ENCODE data around the gene SAYSD1.

Gene SAYSD1

GRCh38 chr6:39092124-39092523 lies 22.9 kb downstream of the SAYSD1 start:
- TF ChIP-seq GATA3 (IDR thresholded peaks at IDR 0.05; ENCODE audit: low read depth, low read length) (no peak), GATA2 (IDR thresholded peaks at IDR 0.05; ENCODE audit: low read depth, low read length) (no peak)

DNA sequence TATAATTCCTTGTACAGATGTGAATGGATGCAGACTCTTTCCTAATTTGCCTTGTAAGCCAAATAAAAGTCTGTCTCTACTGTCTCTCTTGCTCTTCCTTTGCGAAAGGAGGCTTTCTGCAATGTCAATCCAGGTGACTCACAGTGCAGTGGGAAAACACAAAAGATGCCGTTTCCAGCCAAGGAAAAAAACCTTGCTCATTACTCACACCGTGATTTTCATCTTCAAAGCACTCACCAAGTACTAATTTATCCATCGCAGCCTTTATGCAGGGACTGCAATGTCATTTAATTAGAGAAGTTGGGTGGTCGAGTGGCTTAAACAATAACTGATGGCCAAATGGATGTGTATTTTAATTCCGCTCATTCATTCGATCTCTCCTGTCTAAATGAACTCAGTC lies 23.8 kb downstream of the SAYSD1 start:
- TF ChIP-seq GATA3 (IDR thresholded peaks at IDR 0.05; ENCODE audit: low read depth, low read length) = no peak
- no peak for TF ChIP-seq GATA2 (IDR thresholded peaks at IDR 0.05; ENCODE audit: low read depth, low read length)

DNA sequence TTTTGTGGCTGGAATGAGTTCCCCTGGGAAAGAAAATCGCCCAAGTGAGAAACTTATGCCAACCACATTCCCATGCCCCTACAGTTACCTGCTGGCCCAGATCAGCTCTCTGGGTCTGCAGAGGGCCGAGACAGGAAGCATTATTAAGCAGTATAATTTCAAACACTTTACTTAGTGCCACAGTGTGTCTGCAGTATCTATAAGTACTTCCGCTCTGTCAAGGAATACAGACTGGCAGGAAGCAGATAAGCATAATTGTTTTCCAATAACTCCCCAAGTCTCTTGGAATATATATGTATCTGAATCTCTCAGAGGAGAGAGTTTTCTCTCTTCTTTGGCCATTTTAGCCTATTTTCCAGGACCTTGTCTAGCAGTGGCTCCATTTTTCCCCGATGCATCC lies 24.9 kb downstream of the SAYSD1 start:
- no peak for TF ChIP-seq GATA3 (IDR thresholded peaks at IDR 0.05; ENCODE audit: low read depth, low read length)
- no peak for TF ChIP-seq GATA2 (IDR thresholded peaks at IDR 0.05; ENCODE audit: low read depth, low read length)

- no peak for TF ChIP-seq GATA3 (IDR thresholded peaks at IDR 0.05; ENCODE audit: low read depth, low read length)
- TF ChIP-seq GATA2 (IDR thresholded peaks at IDR 0.05; ENCODE audit: low read depth, low read length) = no peak
Measured at GRCh38 chr6:39088331-39088730, 26.7 kb downstream of the SAYSD1 start.

DNA sequence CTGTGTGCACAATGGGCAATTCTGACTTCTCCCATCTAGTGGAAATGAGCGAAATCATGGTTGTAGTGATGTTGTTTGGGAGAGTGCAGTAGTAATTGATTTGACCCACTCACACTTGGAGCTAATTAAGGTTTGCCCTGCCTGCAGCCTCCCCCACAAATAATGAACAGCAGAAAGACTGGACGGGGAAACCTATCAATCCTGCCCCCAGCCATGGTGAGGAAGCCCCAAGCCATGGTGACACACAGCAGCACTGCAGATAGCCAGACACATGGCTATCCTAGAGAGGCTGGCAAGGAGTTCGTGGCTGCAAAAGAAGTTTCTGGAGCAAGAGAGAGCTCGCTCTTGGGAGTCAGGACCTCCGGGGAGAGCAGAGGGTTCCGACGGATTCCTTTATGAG lies 27.8 kb downstream of the SAYSD1 start:
- TF ChIP-seq GATA3 (IDR thresholded peaks at IDR 0.05; ENCODE audit: low read depth, low read length) = no peak
- no peak for TF ChIP-seq GATA2 (IDR thresholded peaks at IDR 0.05; ENCODE audit: low read depth, low read length)

DNA sequence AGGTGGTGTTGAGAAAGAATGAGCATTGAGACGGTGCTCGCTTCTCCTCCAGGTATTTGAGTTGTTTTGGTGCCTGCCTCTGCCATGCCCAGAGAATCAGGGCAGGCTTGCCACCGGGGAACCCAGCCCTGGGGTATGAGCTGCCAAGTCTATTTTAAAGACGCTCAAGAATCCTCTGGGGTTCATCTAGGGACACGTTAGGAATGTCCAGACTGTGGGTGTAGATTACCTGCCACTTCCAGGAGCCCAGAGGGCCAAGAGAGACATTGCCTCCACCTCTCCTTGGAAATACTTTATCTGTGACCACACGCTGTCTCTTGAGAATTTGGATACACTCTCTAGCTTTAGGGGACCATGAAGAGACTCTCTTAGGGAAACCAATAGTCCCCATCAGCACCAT lies 28.3 kb downstream of the SAYSD1 start:
- TF ChIP-seq GATA3 (IDR thresholded peaks at IDR 0.05; ENCODE audit: low read depth, low read length) (no peak), GATA2 (IDR thresholded peaks at IDR 0.05; ENCODE audit: low read depth, low read length) (no peak)

- TF ChIP-seq GATA2 (IDR thresholded peaks at IDR 0.05; ENCODE audit: low read depth, low read length) (no peak), GATA3 (IDR thresholded peaks at IDR 0.05; ENCODE audit: low read depth, low read length) (no peak)
Measured at GRCh38 chr6:39086294-39086693, 28.7 kb downstream of the SAYSD1 start.

GRCh38 chr6:39085129-39085797 lies 29.7 kb downstream of the SAYSD1 start:
- no peak for TF ChIP-seq GATA3 (IDR thresholded peaks at IDR 0.05; ENCODE audit: low read depth, low read length)
- no peak for TF ChIP-seq GATA2 (IDR thresholded peaks at IDR 0.05; ENCODE audit: low read depth, low read length)

GRCh38 chr6:39084506-39084905 lies 30.5 kb downstream of the SAYSD1 start:
- TF ChIP-seq GATA2 (IDR thresholded peaks at IDR 0.05; ENCODE audit: low read depth, low read length) (no peak), GATA3 (IDR thresholded peaks at IDR 0.05; ENCODE audit: low read depth, low read length) (no peak)

DNA sequence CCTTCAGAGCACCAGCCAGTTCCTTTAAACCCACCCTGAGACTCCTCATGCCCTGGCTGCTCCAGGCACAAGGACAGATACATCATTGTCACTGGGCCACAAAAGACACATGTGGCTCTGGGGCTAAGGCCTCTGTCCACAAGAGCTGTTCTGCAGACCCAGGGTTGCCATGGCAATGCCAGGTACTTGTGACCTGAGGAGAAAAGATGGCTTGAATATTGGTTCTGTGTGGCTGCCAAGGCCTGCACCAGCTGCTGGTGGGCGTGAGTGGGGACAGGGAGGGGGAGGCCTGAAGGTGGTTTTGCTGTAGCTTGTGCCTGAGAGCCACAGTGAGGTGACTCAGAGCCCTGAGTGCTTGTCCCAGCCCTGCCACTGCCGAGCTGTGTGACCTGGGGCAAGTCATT lies 31.8 kb downstream of the SAYSD1 start:
- no peak for TF ChIP-seq GATA3 (IDR thresholded peaks at IDR 0.05; ENCODE audit: low read depth, low read length)
- TF ChIP-seq GATA2 (IDR thresholded peaks at IDR 0.05; ENCODE audit: low read depth, low read length) = no peak

DNA sequence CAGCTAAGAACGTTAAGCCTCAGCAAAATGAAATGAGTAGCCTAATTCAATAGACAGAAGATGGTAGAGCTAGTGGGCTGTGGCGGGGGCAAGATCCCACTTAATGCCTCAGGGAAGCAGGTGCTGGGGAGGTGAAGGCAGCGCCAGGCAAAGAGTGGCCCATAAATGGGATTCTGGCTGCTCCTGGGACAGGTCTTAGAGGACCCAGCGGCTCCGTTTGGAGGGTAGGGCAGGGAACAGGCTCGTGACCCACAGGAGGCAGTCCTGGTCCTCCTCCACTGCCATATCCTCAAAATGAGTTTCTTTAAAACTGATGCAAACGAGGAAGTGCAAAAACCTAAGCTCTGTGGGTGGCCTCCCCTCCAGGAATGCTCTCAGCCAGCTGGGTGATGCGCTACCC lies 32.7 kb downstream of the SAYSD1 start:
- TF ChIP-seq GATA2 (IDR thresholded peaks at IDR 0.05; ENCODE audit: low read depth, low read length) = no peak
- no peak for TF ChIP-seq GATA3 (IDR thresholded peaks at IDR 0.05; ENCODE audit: low read depth, low read length)

DNA sequence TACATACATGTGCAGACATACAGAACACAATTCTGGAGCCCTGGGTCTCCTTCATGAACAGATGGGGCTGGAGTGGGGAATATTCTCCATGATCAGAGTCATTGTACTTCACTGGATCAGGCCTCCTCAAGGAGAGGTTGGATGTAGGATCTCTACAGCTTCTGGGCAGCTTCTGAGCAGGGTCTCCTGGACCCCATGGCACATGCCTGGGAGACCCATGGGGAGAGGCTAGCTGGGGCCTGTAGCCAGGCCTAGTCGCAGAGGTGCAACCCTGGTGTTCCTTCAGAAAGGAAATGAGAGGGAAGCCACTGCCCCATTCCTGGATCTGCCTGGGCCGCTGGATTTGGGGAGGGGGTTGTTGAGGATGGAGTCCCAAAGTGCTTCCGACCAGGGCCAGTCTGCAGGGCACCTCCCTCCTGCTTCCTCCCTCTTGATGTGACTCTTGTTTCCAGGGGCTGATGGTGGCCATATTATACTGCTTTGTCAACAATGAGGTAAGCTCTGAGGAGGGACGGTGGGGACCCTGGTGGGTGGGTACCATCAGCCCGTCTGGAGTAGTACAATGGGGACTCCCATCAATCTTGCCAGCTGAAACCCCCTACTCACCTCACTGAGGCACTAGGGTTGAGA lies 34.6 kb downstream of the SAYSD1 start:
- TF ChIP-seq GATA2 (IDR thresholded peaks at IDR 0.05; ENCODE audit: low read depth, low read length) = no peak
- no peak for TF ChIP-seq GATA3 (IDR thresholded peaks at IDR 0.05; ENCODE audit: low read depth, low read length)

DNA sequence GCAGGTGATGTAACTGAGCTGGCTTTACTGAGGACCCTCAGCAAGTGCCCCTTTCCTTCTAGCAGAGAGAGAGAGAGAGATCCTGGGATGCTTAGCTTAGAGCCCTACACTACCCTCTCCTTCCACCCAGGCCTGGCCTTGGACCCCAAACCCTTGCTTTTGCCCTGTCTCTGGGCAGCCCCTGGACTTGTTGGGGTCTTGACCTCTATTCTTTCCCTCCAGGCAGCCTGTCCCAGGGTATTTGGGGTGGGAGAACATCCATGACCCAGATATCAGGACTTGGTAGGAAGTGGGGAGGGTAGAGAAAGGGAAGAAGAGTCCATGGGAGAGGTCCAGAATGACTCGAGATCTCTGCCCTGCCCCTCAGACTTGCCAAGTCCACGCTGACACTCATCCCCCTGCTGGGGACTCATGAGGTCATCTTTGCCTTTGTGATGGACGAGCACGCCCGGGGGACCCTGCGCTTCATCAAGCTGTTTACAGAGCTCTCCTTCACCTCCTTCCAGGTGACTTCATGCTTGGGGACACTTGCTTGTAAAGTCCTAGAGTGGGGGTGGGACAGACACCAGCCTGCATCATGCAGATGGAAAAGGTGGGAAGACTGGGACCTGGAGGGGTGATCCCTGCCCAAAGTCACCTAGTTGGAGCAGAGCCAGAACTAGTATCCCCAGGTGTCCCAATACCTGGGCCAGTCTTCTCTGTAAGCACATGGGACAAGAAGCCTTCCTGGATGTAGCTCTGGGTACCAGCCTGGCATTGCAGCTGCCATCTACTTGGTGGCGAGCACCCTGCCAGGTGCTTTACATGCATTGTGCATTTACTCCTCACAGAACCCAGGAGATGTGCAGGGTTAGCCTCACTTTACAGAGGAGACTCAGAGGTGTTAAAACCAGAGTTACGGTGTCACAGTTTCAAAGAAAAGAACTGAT lies 35.5 kb downstream of the SAYSD1 start:
- TF ChIP-seq GATA2 (IDR thresholded peaks at IDR 0.05; ENCODE audit: low read depth, low read length) = no peak
- TF ChIP-seq GATA3 (IDR thresholded peaks at IDR 0.05; ENCODE audit: low read depth, low read length) = no peak

DNA sequence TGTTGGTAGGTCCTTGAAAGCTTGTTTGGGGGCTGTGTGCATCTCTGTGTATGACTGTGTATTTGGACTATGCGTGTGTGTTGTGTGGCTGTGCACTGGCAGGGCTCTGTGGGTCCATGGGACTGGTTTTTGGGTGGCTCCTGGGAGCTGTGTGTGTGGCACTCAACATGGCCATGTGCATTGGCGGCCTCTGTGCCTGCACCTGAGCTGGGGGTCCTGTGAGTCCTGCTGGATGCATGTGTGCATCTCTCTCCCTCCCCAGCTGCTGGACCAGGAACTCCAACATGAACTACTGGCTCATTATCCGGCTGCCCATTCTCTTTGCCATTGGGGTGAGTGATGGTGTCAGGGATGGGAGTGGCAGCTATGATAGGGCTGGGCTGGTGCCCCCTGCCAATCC lies 36.3 kb downstream of the SAYSD1 start:
- TF ChIP-seq GATA3 (IDR thresholded peaks at IDR 0.05; ENCODE audit: low read depth, low read length) (no peak), GATA2 (IDR thresholded peaks at IDR 0.05; ENCODE audit: low read depth, low read length) (no peak)

Measured in SH-SY5Y (cell line).